ENCODE data around the gene ZNF24.

ZNF24 gene

DNA sequence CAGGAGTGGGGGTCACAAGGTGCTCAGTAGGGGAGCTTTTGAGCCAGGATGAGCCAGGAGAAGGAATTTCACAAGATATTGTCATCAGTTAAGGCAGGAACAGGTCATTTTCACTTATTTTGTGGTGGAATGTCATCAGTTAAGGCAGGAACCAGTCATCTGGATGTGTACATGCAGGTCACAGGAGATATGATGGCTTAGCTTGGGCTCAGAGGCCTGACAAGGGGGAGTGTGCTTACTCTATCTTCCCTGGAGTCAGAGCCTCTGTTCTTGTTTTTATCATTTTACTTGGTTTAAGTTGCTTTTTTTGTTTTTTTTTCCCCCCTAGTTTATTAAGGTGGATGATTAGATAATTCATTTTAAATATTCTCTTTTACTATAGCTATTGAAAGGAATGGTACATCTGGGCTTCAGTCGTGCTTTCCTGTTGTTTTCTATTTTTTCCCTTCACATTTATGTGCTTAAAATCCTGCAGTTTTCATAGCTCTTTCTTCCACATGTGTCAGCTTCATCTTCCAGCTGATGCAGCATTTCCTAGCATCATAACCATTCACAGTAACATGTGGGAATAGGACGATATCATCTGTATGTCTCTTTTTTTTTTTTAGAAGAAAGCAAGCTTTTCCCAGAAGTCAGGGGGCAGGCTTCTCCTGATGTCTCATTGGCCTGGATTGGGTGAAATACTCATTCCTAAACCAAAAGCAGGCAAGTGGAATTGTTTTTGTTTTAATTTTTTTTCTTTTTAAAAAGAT lies 17.5 kb upstream of the ZNF24 start:
- no peak overlapping the region for H3K27ac ChIP-seq
- no peak for DNase-seq (ENCODE audit: low read depth, low spot score)

GRCh38 chr18:35355140-35355618 lies 11.0 kb upstream of the ZNF24 start:
- DNase-seq (ENCODE audit: low read depth, low spot score), result peak; percentile 10
- H3K27ac ChIP-seq, result no peak overlapping the region

- H3K27ac ChIP-seq, result no peak overlapping the region
- no peak for DNase-seq (ENCODE audit: low read depth, low spot score)
Measured at GRCh38 chr18:35352778-35353177, 8.6 kb upstream of the ZNF24 start.

GRCh38 chr18:35352283-35352682 lies 8.1 kb upstream of the ZNF24 start:
- DNase-seq (ENCODE audit: low read depth, low spot score), result no peak
- no peak overlapping the region for H3K27ac ChIP-seq

DNA sequence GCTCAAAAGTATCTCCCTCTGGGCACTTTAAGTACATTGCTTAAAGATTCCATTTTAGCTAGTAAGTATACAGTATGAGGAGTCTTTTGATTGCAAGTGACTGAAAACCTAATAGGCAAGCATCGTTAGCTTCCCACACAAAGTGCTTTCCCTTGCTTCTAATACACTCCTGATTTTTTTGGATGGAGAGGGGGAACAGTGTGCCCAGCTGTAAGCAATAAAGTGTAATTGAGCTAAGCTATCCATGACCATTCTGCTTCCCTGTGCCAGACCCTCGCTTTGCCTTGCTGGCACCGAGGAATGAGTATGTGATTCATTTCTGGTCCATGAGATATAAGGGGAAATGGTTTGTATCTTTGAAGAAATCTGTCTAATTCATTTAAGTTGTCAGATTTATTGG lies 3.8 kb upstream of the ZNF24 start:
- H3K27ac ChIP-seq, result no peak overlapping the region
- no peak for DNase-seq (ENCODE audit: low read depth, low spot score)

DNA sequence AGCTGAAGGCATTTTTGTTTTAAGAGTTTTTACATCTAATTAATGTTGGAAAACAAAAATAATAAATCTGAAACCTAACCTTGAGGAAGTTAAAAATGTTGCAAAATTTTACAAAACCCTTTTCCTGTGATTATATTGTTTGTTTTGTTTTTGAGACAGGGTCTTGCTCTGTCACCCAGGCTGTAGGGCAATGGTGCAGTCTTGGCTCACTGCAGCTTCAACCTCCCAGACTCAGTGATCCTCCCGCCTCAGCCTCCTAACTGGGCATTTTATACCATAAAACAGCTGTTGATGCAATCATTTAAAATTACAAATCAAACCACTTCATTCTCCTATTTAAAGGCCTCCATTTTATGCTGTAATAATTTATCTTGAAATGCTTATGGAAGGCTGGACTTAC lies 1.7 kb upstream of the ZNF24 start:
- DNase-seq (ENCODE audit: low read depth, low spot score), result no peak
- H3K27ac ChIP-seq, result no peak overlapping the region

DNA sequence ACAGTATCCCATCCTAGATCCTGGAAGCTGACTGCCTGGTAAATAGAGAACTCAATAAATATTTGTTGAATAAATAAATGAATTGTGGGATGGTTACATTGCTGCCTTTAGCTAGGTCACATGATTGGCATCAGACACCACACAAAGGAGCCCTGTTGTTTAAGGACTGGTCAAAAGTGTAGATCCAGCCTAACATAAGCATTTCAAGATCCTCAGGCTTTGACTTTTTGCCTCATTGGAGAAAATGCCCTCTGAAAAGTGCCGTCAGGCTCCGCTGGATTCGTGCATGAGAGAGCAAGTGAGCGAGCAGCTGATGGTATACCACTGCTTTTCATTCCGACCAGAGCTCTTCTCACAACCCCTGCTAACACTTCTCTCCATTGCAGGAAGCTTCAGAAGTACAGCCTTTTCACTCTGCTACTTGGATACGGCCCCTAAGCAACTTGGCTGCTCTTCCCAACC lies 1.3 kb upstream of the ZNF24 start:
- DNase-seq (ENCODE audit: low read depth, low spot score), result no peak
- H3K27ac ChIP-seq, result no peak overlapping the region

DNA sequence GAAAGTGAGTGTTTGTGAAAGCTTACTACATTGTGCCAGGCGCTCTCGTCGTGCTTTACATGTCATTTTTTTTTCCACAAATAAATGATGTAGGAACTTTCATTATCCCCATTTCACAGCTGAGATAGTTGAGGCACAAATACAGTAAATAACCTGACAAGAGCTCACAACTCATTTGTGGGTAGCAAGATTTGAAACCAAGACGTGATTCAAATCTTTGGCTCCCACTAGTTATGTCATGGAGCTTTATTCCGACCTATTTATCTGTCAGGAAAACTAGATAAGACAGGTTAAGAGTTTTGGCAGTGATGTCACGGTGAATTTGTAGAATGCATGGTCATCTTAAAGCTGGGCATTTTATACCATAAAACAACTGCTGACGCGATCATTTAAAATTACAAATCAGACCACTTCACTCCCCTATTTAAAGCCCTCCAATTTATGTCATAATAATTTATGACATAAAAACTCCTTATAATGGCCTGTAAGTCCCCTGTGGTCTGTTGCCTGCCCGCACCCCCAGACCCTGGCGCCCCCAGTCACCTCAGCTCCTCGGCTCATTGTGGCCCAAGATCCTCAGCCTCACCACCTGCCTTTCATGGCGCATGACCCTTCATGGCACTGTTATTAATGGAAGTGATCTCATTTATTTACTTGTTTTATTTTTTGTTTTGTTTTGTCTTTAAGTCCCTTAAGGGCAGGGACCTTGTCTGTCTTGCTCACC lies 678 bp upstream of the ZNF24 start:
- H3K27ac ChIP-seq, result no peak overlapping the region

DNA sequence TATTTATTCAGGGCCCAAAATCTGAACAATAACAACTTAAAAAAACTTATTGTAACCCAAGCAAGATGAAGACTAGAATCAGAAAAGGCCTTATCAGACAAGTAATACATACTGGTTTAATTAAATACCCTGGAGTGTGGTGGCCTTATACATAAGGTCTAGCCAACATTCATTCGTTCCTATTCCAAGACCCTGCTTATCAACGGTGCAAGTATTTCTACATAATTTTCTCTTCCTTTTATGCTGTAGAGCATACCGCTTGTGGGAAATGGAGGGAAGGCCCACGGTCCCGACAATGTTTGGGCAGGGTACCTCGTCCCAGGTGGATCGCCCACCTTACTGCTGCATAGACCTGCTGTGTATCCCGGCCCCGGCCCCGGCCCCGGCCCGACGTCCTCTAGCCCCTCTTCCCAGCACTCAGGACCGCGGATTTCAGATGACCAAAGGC lies 708 bp downstream of the ZNF24 start:
- no peak for DNase-seq (ENCODE audit: low read depth, low spot score)
- peak overlapping the region; percentile 75 for H3K27ac ChIP-seq

More for the DNA sequence above, 678 bp upstream of the ZNF24 start:
- no peak for DNase-seq (ENCODE audit: low read depth, low spot score)

- DNase-seq (ENCODE audit: low read depth, low spot score), result no peak
- no peak overlapping the region for H3K27ac ChIP-seq
Measured at GRCh38 chr18:35337286-35337685, 6.9 kb downstream of the ZNF24 start.

DNA sequence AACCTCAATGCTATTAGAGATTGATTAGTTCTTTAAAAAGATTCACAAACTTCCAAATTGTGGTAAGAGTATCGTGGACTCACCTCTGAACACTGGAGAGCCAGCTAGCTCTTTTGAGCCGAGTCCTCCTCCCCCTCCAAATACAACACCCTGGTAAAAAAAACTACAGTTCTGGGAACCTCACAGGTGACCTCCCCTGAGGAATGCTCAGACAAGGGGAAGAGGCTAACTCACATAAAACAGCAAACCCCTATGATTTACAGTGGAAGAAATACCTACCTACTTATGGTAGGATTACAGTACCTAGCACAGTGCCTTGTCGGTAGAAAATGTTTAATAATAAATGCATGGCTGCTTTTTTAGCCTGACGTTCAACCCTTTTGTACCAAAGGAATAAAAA lies 8.4 kb downstream of the ZNF24 start:
- H3K27ac ChIP-seq, result peak overlapping the region; percentile 51
- DNase-seq (ENCODE audit: low read depth, low spot score), result no peak

DNA sequence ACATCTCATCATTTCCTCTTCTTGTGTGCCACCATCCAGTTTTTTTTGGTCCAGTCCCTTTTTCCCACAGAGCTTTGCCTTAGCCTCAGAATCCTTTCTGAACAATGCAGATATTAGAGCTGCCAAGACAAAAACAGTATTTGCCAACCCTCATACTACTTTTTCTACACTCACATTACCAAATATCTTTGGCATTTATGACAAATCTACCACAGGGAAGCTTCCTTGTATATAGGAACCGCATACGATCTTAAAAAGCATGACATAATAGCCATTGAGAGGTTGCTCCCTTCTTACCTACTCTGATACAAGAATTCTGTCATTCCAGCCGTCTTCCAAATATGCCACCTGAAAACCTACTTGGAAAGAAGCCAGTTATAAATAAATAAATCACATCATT lies 9.4 kb downstream of the ZNF24 start:
- DNase-seq (ENCODE audit: low read depth, low spot score), result peak; percentile 56
- peak overlapping the region; percentile 51 for H3K27ac ChIP-seq

DNA sequence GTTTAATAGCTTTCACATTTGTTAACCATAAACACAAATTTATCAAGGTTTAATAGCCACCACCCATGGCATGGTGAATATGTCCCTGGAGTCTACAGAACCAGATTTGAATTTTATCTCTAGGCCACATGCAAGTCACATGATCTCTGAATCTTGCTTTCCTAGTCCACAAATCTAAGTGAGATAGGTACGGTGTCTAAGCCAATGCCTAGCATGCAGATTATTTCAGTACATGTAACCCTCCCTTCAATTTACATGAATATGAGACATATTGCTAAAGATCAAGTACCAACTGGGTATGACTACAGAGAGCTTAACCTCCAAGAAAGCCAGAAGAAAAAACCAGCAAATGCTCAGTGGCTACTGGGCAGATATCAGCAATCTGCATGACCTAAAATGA lies 10.0 kb downstream of the ZNF24 start:
- no peak for DNase-seq (ENCODE audit: low read depth, low spot score)
- peak overlapping the region; percentile 51 for H3K27ac ChIP-seq

GRCh38 chr18:35331367-35332087 lies 12.7 kb downstream of the ZNF24 start:
- no peak overlapping the region for H3K27ac ChIP-seq
- DNase-seq (ENCODE audit: low read depth, low spot score), result no peak

DNA sequence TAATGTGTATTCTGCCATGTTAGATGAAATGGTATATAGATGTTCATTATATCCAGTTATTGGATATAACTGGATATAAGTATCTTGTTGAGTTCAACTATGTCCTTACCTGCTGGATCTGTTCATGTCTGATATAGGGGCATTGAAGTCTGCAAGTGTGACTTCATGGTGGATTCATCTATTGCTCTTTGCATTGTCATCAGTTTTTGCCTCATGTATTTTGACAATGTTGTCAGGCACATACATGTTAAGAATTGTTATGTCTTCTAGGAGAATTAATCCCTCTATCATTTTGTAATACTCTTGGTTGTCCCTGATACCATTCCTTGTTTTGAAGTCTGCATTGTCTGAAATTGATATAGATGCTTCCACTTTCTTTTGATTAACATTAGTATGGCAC lies 15.4 kb downstream of the ZNF24 start:
- H3K27ac ChIP-seq, result no peak overlapping the region
- DNase-seq (ENCODE audit: low read depth, low spot score), result no peak

- DNase-seq (ENCODE audit: low read depth, low spot score), result no peak
- peak overlapping the region; percentile 62 for H3K27ac ChIP-seq
Measured at GRCh38 chr18:35326695-35327387, 17.4 kb downstream of the ZNF24 start.

- no peak for DNase-seq (ENCODE audit: low read depth, low spot score)
- no peak overlapping the region for H3K27ac ChIP-seq
Measured at GRCh38 chr18:35324926-35325655, 19.1 kb downstream of the ZNF24 start.

DNA sequence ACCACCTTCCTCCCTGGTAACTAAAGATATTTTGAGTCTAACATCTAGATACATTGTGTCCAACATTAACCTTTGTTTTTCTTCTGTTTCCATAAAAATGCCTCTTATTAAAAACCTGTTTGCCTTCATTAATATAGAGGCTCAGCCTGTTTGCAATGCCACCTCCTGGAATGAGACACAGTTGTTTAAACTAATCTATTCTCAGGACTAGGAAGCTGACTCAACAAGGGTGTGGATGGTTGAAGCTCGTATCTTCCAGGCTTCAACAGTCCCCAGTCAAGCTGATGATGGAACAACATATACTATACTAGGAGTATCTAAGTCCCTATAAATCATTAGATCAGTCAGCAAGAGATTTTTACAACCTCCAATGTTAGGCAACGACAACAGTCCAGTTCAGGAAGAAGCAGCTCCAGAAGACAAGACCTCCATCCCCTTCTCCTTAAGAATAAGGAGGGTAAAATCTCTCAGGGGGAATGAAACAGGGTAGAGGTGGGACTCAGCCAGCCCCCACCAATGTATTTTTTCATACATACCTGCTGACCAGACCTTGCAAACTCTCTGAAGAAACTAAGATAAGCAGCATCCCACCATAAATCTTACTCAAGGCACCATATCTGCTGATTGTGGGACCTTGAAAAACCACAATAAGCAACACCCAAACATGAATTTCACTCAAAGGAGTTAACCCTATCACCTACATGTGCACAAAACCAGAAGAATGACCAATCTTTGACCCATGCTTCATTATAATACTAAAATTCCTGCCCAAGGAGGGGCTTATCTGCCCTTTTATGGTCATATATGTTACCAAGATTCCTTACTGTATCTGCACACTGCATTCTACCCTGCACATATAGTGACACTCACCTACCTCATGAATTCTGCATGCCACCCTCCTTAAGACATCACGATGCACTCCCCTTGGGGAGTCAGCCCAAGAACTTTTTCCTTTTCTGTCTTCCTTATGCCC lies 21.4 kb downstream of the ZNF24 start:
- peak; percentile 18 for DNase-seq (ENCODE audit: low read depth, low spot score)
- no peak overlapping the region for H3K27ac ChIP-seq

All from epithelial cell of prostate (primary cell).